Endothelial cell of umbilical vein (primary cell): ENCODE measurements around the gene LRP11. TPM values are rescaled to one million over a fixed set of nuclear protein-coding genes. Genes with fewer than 3 reads are reported as not detected.
A peak's percentile ranks its signal among the peaks of the same experiment; 100 is the strongest.

Experiments
- BruUV-seq: library from RNA; stranded (reverse); fragments of 400-500 nt; replicated peaks from 2 replicates; lab custom pipeline; 2021; lab: Mats Ljungman, UMichigan
- CTCF ChIA-PET: fragments of 300-600, 350-600 bp; sonication (Branson Sonifier 250); formaldehyde crosslinking; loops from one replicate; lab custom pipeline; 2021; ENCODE audit warnings: antibody characterized with exemption, inconsistent platforms; lab: Charles Lee
- POLR2A ChIA-PET: fragments of 300-600, 350-600 bp; sonication (Branson Sonifier 250); formaldehyde crosslinking; loops from one replicate; lab custom pipeline; 2021; ENCODE audit warnings: antibody characterized with exemption, inconsistent platforms; lab: Charles Lee
- DNase-seq: peaks from one replicate; pipeline ENCODE4 v3.0.0-alpha.2; 2011; ENCODE audit warnings: low read depth, low spot score
- FAIRE-seq: peaks from 2 replicates; lab custom pipeline; 2011; peaks lifted over from hg19 to GRCh38; lab: Jason Lieb, UNC
- H2AFZ ChIP-seq: 2 replicates; pipeline ENCODE4 v1.6.0; 2012; ENCODE audit warnings: low read depth, low read length, control low read depth, inconsistent platforms
- H3K27ac ChIP-seq: 2 replicates; pipeline ENCODE4 v1.5.1; 2011; ENCODE audit warnings: low read depth, mild to moderate bottlenecking, control low read depth, low read length, moderate library complexity; ENCODE audit not compliant: insufficient read depth
- H3K27me3 ChIP-seq, 2 experiments: 2 replicates each; pipeline versions ENCODE4 v1.6.0 to v1.6.1; 2011; ENCODE audit warnings: low read length in 2 of 2, mixed read lengths in 1 of 2; ENCODE audit not compliant: control insufficient read depth in 2 of 2, insufficient read depth in 2 of 2
- H3K36me3 ChIP-seq, 2 experiments: 2 replicates in 1 of 2; 3 replicates in 1 of 2; pipeline ENCODE4 v1.5.1; 2011; ENCODE audit warnings: low read length in 2 of 2, mild to moderate bottlenecking in 1 of 2, moderate library complexity in 1 of 2; ENCODE audit not compliant: control insufficient read depth in 2 of 2, insufficient read depth in 2 of 2; ENCODE audit errors: extremely low read depth in 1 of 2
- H3K4me1 ChIP-seq: 3 replicates; pipeline ENCODE4 v1.5.1; 2011; ENCODE audit warnings: mild to moderate bottlenecking, low read length; ENCODE audit not compliant: control insufficient read depth, insufficient read depth; ENCODE audit errors: extremely low read depth
- H3K4me2 ChIP-seq: 2 replicates; pipeline ENCODE4 v1.6.1; 2011; ENCODE audit warnings: low read length, control low read depth, mixed read lengths; ENCODE audit not compliant: insufficient read depth
- H3K4me3 ChIP-seq, 3 experiments: fragments of 200-600 bp in 1 of 3; sonication (generic), shearing (Covaris generic) in 1 of 3; replicated peaks in 1 of 3; 2 replicates each; pipeline ENCODE4 v1.5.1; 2011 to 2016; ENCODE audit warnings: control low read depth in 3 of 3, low read length in 3 of 3, mild to moderate bottlenecking in 2 of 3, inconsistent platforms in 1 of 3, low read depth in 1 of 3, moderate library complexity in 1 of 3; ENCODE audit not compliant: insufficient read depth in 1 of 3
- H3K79me2 ChIP-seq: 2 replicates; pipeline ENCODE4 v1.6.0; 2012; ENCODE audit warnings: low read length, inconsistent platforms; ENCODE audit not compliant: control insufficient read depth, insufficient read depth
- H3K9ac ChIP-seq: replicated peaks from 2 replicates; pipeline ENCODE3; 2011; ENCODE audit warnings: low read length, control low read depth; ENCODE audit not compliant: insufficient read depth; ENCODE audit errors: extremely low read depth
- H3K9me1 ChIP-seq: replicated peaks from 3 replicates; pipeline ENCODE4 v1.6.0; 2011; ENCODE audit warnings: mild to moderate bottlenecking, low read length; ENCODE audit not compliant: control insufficient read depth, insufficient read depth; ENCODE audit errors: extremely low read depth
- H3K9me3 ChIP-seq: replicated peaks from 2 replicates; pipeline ENCODE4 v1.5.1; 2012; ENCODE audit warnings: low read length, inconsistent platforms; ENCODE audit not compliant: control insufficient read depth, insufficient read depth
- H4K20me1 ChIP-seq: replicated peaks from 2 replicates; pipeline ENCODE3; 2011; ENCODE audit warnings: mild to moderate bottlenecking, low read length; ENCODE audit not compliant: control insufficient read depth, insufficient read depth; ENCODE audit errors: extremely low read depth
- CTCF ChIP-seq, 2 donors: IDR thresholded peaks; 1 replicate in 1 of 2; 2 replicates in 1 of 2; pipeline ENCODE4 v1.5.1; 2011; ENCODE audit warnings: low read length in 2 of 2, mild to moderate bottlenecking in 2 of 2, moderate library complexity in 2 of 2, control low read depth in 1 of 2, inconsistent platforms in 1 of 2, low read depth in 1 of 2; ENCODE audit not compliant: insufficient read depth in 1 of 2; ENCODE audit errors: extremely low read depth in 1 of 2
- EZH2 ChIP-seq: IDR thresholded peaks from 2 replicates; pipeline ENCODE4 v1.6.1; 2012; ENCODE audit warnings: borderline replicate concordance, low read depth, mild to moderate bottlenecking, moderate library complexity, low read length, inconsistent platforms; ENCODE audit not compliant: severe bottlenecking
- FOS ChIP-seq: IDR thresholded peaks from 2 replicates; pipeline ENCODE4 v1.6.1; 2011; ENCODE audit warnings: mild to moderate bottlenecking, low read length, moderate library complexity, borderline replicate concordance; ENCODE audit not compliant: insufficient read depth
- GATA2 ChIP-seq: IDR thresholded peaks from 2 replicates; pipeline ENCODE4 v1.7.0; 2011; ENCODE audit warnings: low read depth, mild to moderate bottlenecking, moderate library complexity, mixed read lengths, low read length; ENCODE audit not compliant: insufficient read length, insufficient read depth
- JUN ChIP-seq: IDR thresholded peaks from 2 replicates; pipeline ENCODE4 v1.6.1; 2011; ENCODE audit warnings: borderline replicate concordance, low read depth; ENCODE audit not compliant: insufficient read length, insufficient read depth
- MAX ChIP-seq: IDR thresholded peaks from 2 replicates; pipeline ENCODE4 v1.6.1; 2011; ENCODE audit not compliant: insufficient read depth, insufficient read length
- MYC ChIP-seq: IDR thresholded peaks from one replicate; pipeline ENCODE4 v1.6.1; 2011; ENCODE audit warnings: mild to moderate bottlenecking, low read depth, low read length
- POLR2A ChIP-seq: IDR thresholded peaks from 2 replicates; pipeline ENCODE4 v1.6.1; 2012; ENCODE audit warnings: low read depth, mild to moderate bottlenecking, control low read depth, low read length
- POLR2AphosphoS5 ChIP-seq: IDR thresholded peaks from 2 replicates; pipeline ENCODE4 v1.6.1; 2012; ENCODE audit warnings: low read depth, mild to moderate bottlenecking, control low read depth, low read length, moderate library complexity; ENCODE audit not compliant: insufficient read depth
- dilution Hi-C: fragments of 300-500 bp; cut with MboI; formaldehyde crosslinking; loops from one replicate; pipeline ENCODE4 v1.15.0; 2019; ENCODE audit warnings: low sequenced_read_pairs; ENCODE audit not compliant: extremely low pct_ligation_motif_present
- intact Hi-C: fragments of 100-400 bp; cut with micrococcal nuclease; formaldehyde crosslinking; loops from one replicate; pipeline ENCODE4 v1.10.0; 2022
- polyA plus RNA-seq, 4 experiments: library from polyadenylated mRNA; depleted of rRNA in 3 of 4; stranded (reverse) in 3 of 4; unstranded in 1 of 4; fragments of >200 nt; gene quantifications; 2 replicates each; pipeline versions ENCODE4 v1.2.1 to v1.2.3, GENCODE V29; 2011 to 2012; ENCODE audit warnings: missing spikeins in 1 of 4
- total RNA-seq: library from RNA; stranded (reverse); gene quantifications from 2 replicates; pipeline ENCODE4 v1.2.3, GENCODE V29; 2021

Gene LRP11
- total and polyA plus RNA-seq, 2 donors (not counting 3 experiments of a cell fraction or from before 2014, with no cell fraction given): 23.1 to 59.1 TPM

- H3K4me2 ChIP-seq: peak overlapping the region; percentile 97
- peaks cover 26% of the 10 kb centered on the region for H3K79me2 ChIP-seq
- peak overlapping the region; percentile 16 for H2AFZ ChIP-seq
- DNase-seq (peak; percentile 71), FAIRE-seq (peak; percentile 73)
- H3K9me3 ChIP-seq: no peaks in the 10 kb centered on the region
- H3K4me3 ChIP-seq: peak overlapping the region; percentile 34 to 58 (median 44)
- TF ChIP-seq POLR2AphosphoS5: peak; percentile 67
- peak; percentile 61 for TF ChIP-seq POLR2A
- TF ChIP-seq MYC: peak; percentile 44
- no peak for TF ChIP-seq FOS
- peak; percentile 58 for TF ChIP-seq GATA2
- TF ChIP-seq JUN: no peak
- peak overlapping the region; percentile 78 for H3K9ac ChIP-seq
- dilution Hi-C loops (no loop called here), intact Hi-C loops (no loop called here)
- H3K27ac ChIP-seq: peak overlapping the region; percentile 74
- H3K36me3 ChIP-seq: no peaks in the 10 kb centered on the region
- no peaks in the 10 kb centered on the region for H3K9me1 ChIP-seq
- peaks cover 65% of the 10 kb centered on the region for H3K4me1 ChIP-seq
- H3K27me3 ChIP-seq: no peaks in the 10 kb centered on the region
- H4K20me1 ChIP-seq: no peaks in the 10 kb centered on the region
- ChIA-PET CTCF (no interaction called here), POLR2A (no interaction called here)
- BruUV-seq: no TSS peak
These were observed 12.0 kb downstream of the LRP11 start for GRCh38 chr6:149852180-149852579.

- Histone ChIP-seq H3K9ac (no peak overlapping the region), H4K20me1 (no peaks in the 10 kb centered on the region), H3K9me1 (no peaks in the 10 kb centered on the region), H3K36me3 (no peaks in the 10 kb centered on the region), H2AFZ (no peak overlapping the region), H3K79me2 (peaks cover 20% of the 10 kb centered on the region), H3K4me3 (no peak overlapping the region), H3K4me2 (peak overlapping the region; percentile 97), H3K27ac (peak overlapping the region; percentile 74), H3K27me3 (no peaks in the 10 kb centered on the region), H3K4me1 (peaks cover 63% of the 10 kb centered on the region), H3K9me3 (no peaks in the 10 kb centered on the region)
- dilution Hi-C loops: no loop called here
- intact Hi-C loops: no loop called here
- no peak for DNase-seq
- no peak for FAIRE-seq
- ChIA-PET CTCF (no interaction called here), POLR2A (no interaction called here)
- BruUV-seq: no TSS peak
- TF ChIP-seq MAX: no peak
- no peak for TF ChIP-seq JUN
- TF ChIP-seq EZH2: no peak
- TF ChIP-seq FOS: no peak
- no peak for TF ChIP-seq CTCF (IDR thresholded peaks at IDR 0.05; ENCODE audit: extremely low read depth in 1 of 2, insufficient read depth in 1 of 2, low read depth in 1 of 2, low read length in 2 of 2)
- TF ChIP-seq MYC: no peak
- no peak for TF ChIP-seq POLR2A
- no peak for TF ChIP-seq POLR2AphosphoS5
- no peak for TF ChIP-seq GATA2
These were observed 12.6 kb downstream of the LRP11 start for GRCh38 chr6:149851461-149852110.
